ENCODE data around the gene TRMT61A. TPM values are rescaled to one million over a fixed set of nuclear protein-coding genes. Genes with fewer than 3 reads are reported as not detected.

Gene TRMT61A
- total RNA-seq, 1 experiment from 2014 or later = 15.5 TPM

GRCh38 chr14:103562179-103562428 is 33.1 kb downstream of the TRMT61A start:
- H3K4me1 Mint-ChIP-seq = peaks cover 27% of the 10 kb centered on the region
- H3K4me3 Mint-ChIP-seq = peak overlapping the region; percentile 98
- H3K36me3 Mint-ChIP-seq = peaks cover 22% of the 10 kb centered on the region
- H3K9me3 Mint-ChIP-seq = no peaks in the 10 kb centered on the region
- CTCF ChIA-PET = interaction anchor here (0.8 to 2.2 kb wide), 8 partner anchors 10 to 153 kb away, joined by 3 to 15 read pairs (median 4); partner anchors contain the start of genes CKB, KLC1, XRCC3 and ZFYVE21
- no peaks in the 10 kb centered on the region for H3K27me3 Mint-ChIP-seq (ENCODE audit: low read depth)
- TF ChIP-seq HMGXB4 (CRISPR knock-in tag; IDR thresholded peaks at IDR 0.05) (0 out of 2 replicates have a peak, but pooled peaks have one; percentile 61), NR1H2 (CRISPR knock-in tag; IDR thresholded peaks at IDR 0.05) (0 out of 2 replicates have a peak, but pooled peaks have one; percentile 53), NFYB (CRISPR knock-in tag; conservative IDR thresholded peaks at IDR 0.05; ENCODE audit: low read depth) (no peak), SMAD4 (CRISPR knock-in tag; IDR thresholded peaks at IDR 0.05) (0 out of 2 replicates have a peak, but pooled peaks have one; percentile 84), ZNF219 (CRISPR knock-in tag; IDR thresholded peaks at IDR 0.05; ENCODE audit: borderline replicate concordance) (0 out of 2 replicates have a peak, but pooled peaks have one; percentile 71), E2F1 (CRISPR knock-in tag; IDR thresholded peaks at IDR 0.05) (no peak), ZSCAN18 (CRISPR knock-in tag; IDR thresholded peaks at IDR 0.05) (no peak), ZNF138 (CRISPR knock-in tag; conservative IDR thresholded peaks at IDR 0.05) (no peak), JUN (CRISPR knock-in tag; IDR thresholded peaks at IDR 0.05) (peak; percentile 73; the same call in 1 of the 2 replicates), MAX (CRISPR knock-in tag; IDR thresholded peaks at IDR 0.05) (peak; percentile 63; the same call in 1 of the 2 replicates), RELA (CRISPR knock-in tag; IDR thresholded peaks at IDR 0.05; ENCODE audit: borderline replicate concordance) (peak; percentile 56; the same call in 1 of the 2 replicates)
- peak overlapping the region; percentile 95 for H3K27ac Mint-ChIP-seq
- ATAC-seq (no peak; the same call in 1 of the 2 replicates), DNase-seq (ENCODE audit: low spot score) (no peak)
- POLR2A ChIA-PET = interaction anchor here (1.1 to 1.5 kb wide), 4 partner anchors 9 to 40 kb away, joined by 3 to 6 read pairs (median 3); partner anchors contain the start of gene CKB

- POLR2A ChIA-PET = interaction anchor here (1.3 to 1.5 kb wide), 3 partner anchors 9 to 32 kb away, joined by 3 to 6 read pairs (median 3); no protein-coding TSS in a partner anchor
- CTCF ChIA-PET = interaction anchor here (0.9 to 2.2 kb wide), 7 partner anchors 10 to 153 kb away, joined by 3 to 15 read pairs (median 6); partner anchors contain the start of genes CKB, KLC1, XRCC3 and ZFYVE21
- H3K27ac Mint-ChIP-seq = peak within 1 kb of the TSS; percentile 95
- peak within 1 kb of the TSS; percentile 98 for H3K4me3 Mint-ChIP-seq
- ATAC-seq (peak; percentile 79), DNase-seq (ENCODE audit: low spot score) (peak; percentile 87)
- peaks cover 27% of the 10 kb centered on the region for H3K4me1 Mint-ChIP-seq
- no peaks in the 10 kb centered on the region for H3K9me3 Mint-ChIP-seq
- no peaks in the 10 kb centered on the region for H3K27me3 Mint-ChIP-seq (ENCODE audit: low read depth)
- H3K36me3 Mint-ChIP-seq = peaks cover 22% of the 10 kb centered on the region
- TF ChIP-seq MXD4 (CRISPR knock-in tag; IDR thresholded peaks at IDR 0.05; ENCODE audit: borderline replicate concordance) (no peak), ZNF263 (CRISPR knock-in tag; IDR thresholded peaks at IDR 0.05; ENCODE audit: low read depth) (no peak), NFATC4 (CRISPR knock-in tag; IDR thresholded peaks at IDR 0.05) (no peak), JUN (CRISPR knock-in tag; IDR thresholded peaks at IDR 0.05) (0 out of 2 replicates have a peak, but pooled peaks have one; percentile 43), HMGA2 (CRISPR knock-in tag; IDR thresholded peaks at IDR 0.05) (no peak), CDX4 (CRISPR knock-in tag; IDR thresholded peaks at IDR 0.05; ENCODE audit: borderline replicate concordance) (no peak), E2F1 (CRISPR knock-in tag; IDR thresholded peaks at IDR 0.05) (no peak), ATF3 (CRISPR knock-in tag; conservative IDR thresholded peaks at IDR 0.05) (no peak), PRRX2 (CRISPR knock-in tag; IDR thresholded peaks at IDR 0.05) (no peak), SP1 (CRISPR knock-in tag; conservative IDR thresholded peaks at IDR 0.05) (peak; percentile 98), ZNF512 (CRISPR knock-in tag; IDR thresholded peaks at IDR 0.05; ENCODE audit: borderline replicate concordance) (no peak), USF1 (CRISPR knock-in tag; IDR thresholded peaks at IDR 0.05) (0 out of 2 replicates have a peak, but pooled peaks have one; percentile 28), ZNF219 (CRISPR knock-in tag; IDR thresholded peaks at IDR 0.05; ENCODE audit: borderline replicate concordance) (no peak), ZNF232 (CRISPR knock-in tag; IDR thresholded peaks at IDR 0.05) (no peak)
Measured at GRCh38 chr14:103562429-103563225, 33.6 kb downstream of the TRMT61A start, which contains the start of the genes BAG5 and COA8. Gene BAG5, minus strand, starts transcription at chr14:103562657. Its CDS starts 1,493 bp downstream, at chr14:103561164. Gene COA8, plus strand, starts transcription at chr14:103562960. Its CDS starts 42 bp downstream, at chr14:103563002.
